GM19438 (cell line): ENCODE results near the gene SAP30L.

Source experiments
- ATAC-seq: cut with Tn5 transposase; IDR thresholded peaks from one replicate; pipeline ENCODE4 v1.9.1; 2021; ENCODE audit warnings: low read depth; ENCODE audit not compliant: unreplicated experiment

The SAP30L gene

GRCh38 chr5:154503698-154504039 lies 57.9 kb downstream of the SAP30L start:
- ATAC-seq, result no peak

- ATAC-seq, result no peak
These were observed 59.8 kb downstream of the SAP30L start for GRCh38 chr5:154505567-154505966.

DNA sequence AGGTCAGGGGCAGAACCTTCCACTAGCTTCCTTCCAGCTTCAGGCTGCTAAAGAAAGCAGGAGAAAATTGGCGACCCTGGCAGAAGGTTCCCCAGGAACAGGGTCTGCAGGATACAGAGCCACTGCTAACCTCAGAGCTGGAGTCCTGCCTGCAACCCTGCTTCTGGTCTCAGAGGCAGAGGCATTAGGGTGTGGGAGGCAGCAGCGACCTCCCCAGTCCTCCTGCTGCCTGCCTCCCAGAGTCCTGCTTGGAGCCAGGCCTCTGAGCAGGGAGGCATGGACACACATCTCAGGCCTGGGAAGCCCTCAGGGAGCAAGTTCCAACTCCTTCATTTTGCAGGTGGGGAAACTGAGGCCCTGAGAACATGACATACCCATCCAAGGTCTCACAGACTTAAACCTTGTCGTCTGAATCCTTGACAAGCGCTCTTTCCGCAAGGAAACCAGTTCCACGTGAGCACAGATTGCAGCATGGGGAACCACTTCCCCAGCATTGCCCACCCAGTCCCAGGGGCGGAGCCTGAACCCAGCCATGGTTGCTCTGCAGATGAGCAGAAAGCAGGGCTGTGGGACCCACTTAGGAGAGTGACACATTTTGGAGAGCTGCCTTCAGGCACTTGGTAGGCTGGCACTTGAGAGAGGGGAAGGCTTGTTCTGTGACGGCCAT lies 60.4 kb downstream of the SAP30L start:
- no peak for ATAC-seq

DNA sequence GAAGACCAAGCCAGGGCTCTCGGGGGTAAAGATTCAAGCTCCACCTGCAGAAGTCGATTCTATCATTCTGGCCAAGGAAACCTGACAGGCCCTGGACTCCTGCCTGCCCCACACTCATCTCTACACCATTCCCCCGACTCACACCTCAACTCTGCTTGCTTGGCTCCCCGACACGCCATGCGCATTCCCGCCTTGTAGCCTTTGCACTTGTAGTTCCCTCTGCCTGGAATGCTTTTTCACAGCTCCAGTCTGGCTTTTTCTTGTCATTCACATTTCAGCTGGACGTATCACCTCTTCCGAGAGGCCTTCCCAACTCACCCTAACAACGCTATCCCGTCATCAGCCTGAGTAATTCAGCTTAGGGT lies 60.9 kb downstream of the SAP30L start:
- ATAC-seq, result no peak

GRCh38 chr5:154508114-154508513 lies 62.3 kb downstream of the SAP30L start:
- ATAC-seq, result no peak

GRCh38 chr5:154509784-154510555 lies 64.2 kb downstream of the SAP30L start:
- no peak for ATAC-seq
